Epithelial cell of proximal tubule (primary cell): ENCODE results near the gene BNIP3. TPM values are rescaled to one million over a fixed set of nuclear protein-coding genes. Genes with fewer than 3 reads are reported as not detected.
"Not testable (repeated sequence)": the region's sequence is repeated elsewhere in the genome, so short reads cannot be mapped to it uniquely, and the experiment has no call there.

Experiments
- DNase-seq: peaks from one replicate; pipeline ENCODE4 v3.0.0-alpha.2; 2011; ENCODE audit warnings: low read depth
- H3K4me3 ChIP-seq: 2 replicates; pipeline ENCODE4 v1.5.1; 2011; ENCODE audit warnings: low read depth, mild to moderate bottlenecking, low read length
- CTCF ChIP-seq: conservative IDR thresholded peaks from 2 replicates; pipeline ENCODE4 v1.5.1; 2012; ENCODE audit warnings: low read depth, mild to moderate bottlenecking, low read length
- total RNA-seq: library from RNA; depleted of rRNA; stranded (reverse); fragments of >200 nt; gene quantifications from 2 replicates; pipeline ENCODE4 v1.2.3, GENCODE V29; 2015

Gene BNIP3
- total RNA-seq, 1 donor from 2014 or later: 463 TPM

- DNase-seq: no peak
- no peak for TF ChIP-seq CTCF
- H3K4me3 ChIP-seq: no peak overlapping the region
Measured at GRCh38 chr10:131996466-131997365, 15.0 kb upstream of the BNIP3 start.

- TF ChIP-seq CTCF: no peak
Measured at GRCh38 chr10:131994435-131994834, 12.7 kb upstream of the BNIP3 start.

GRCh38 chr10:131993275-131993674 is 11.6 kb upstream of the BNIP3 start:
- no peak for DNase-seq
- no peak for TF ChIP-seq CTCF
- H3K4me3 ChIP-seq: no peak overlapping the region

More at GRCh38 chr10:131994435-131994834, 12.7 kb upstream of the BNIP3 start:
- no peak for DNase-seq
- no peak overlapping the region for H3K4me3 ChIP-seq

GRCh38 chr10:131991726-131992125 is 10.0 kb upstream of the BNIP3 start:
- TF ChIP-seq CTCF: no peak
- no peak overlapping the region for H3K4me3 ChIP-seq
- DNase-seq: no peak

- not testable (repeated sequence) for DNase-seq, H3K4me3 ChIP-seq
Measured at GRCh38 chr10:131987786-131988185, 6.1 kb upstream of the BNIP3 start.

- H3K4me3 ChIP-seq, DNase-seq: not testable (repeated sequence)
Measured at GRCh38 chr10:131987301-131987700, 5.6 kb upstream of the BNIP3 start.

GRCh38 chr10:131986851-131987250 is 5.1 kb upstream of the BNIP3 start:
- not testable (repeated sequence) for H3K4me3 ChIP-seq, DNase-seq

GRCh38 chr10:131983780-131984179 is 2.1 kb upstream of the BNIP3 start:
- no peak for TF ChIP-seq CTCF
- DNase-seq: no peak
- H3K4me3 ChIP-seq: no peak overlapping the region
